K562 (cell line): Measurements from ENCODE around the gene CUEDC2.

Experiments used
- BCL6 ChIP-seq: fragments of 250-450 bp; sonication (Bioruptor Pico); IDR thresholded peaks from 2 replicates; pipeline ENCODE4 v1.4.0; 2020
- FOXK1 ChIP-seq: sonication (generic); formaldehyde crosslinking; IDR thresholded peaks from 2 replicates; pipeline ENCODE4 v1.8.0; 2022; ENCODE audit warnings: missing genetic modification reagents, mild to moderate bottlenecking, borderline replicate concordance
- RBM17 ChIP-seq: fragments of 200-400 bp; formaldehyde crosslinking; IDR thresholded peaks from 2 replicates; pipeline ENCODE4 v1.6.1; 2017; ENCODE audit warnings: low read depth, mild to moderate bottlenecking, low read length, borderline replicate concordance
- SMAD2 ChIP-seq: fragments of 150-350 bp; IDR thresholded peaks from 2 replicates; pipeline ENCODE4 v1.6.1; 2014; ENCODE audit warnings: low read depth, mild to moderate bottlenecking, low read length
- TEAD1 ChIP-seq, 2 experiments: fragments of 450-650 bp in 1 of 2; sonication (generic) in 1 of 2; formaldehyde crosslinking; IDR thresholded peaks; 2 replicates each; pipeline versions ENCODE4 v1.4.0 to v1.8.0; 2020 to 2022; ENCODE audit warnings: mild to moderate bottlenecking in 2 of 2, missing genetic modification reagents in 1 of 2
- U2AF1 ChIP-seq: fragments of 200-400 bp; formaldehyde crosslinking; optimal IDR thresholded peaks from 2 replicates; pipeline ENCODE3; 2017; ENCODE audit warnings: mild to moderate bottlenecking, low read depth, low read length, moderate library complexity
- ZNF384 ChIP-seq: IDR thresholded peaks from 2 replicates; pipeline ENCODE4 v1.6.1; 2012; ENCODE audit warnings: low read depth, low read length, improper control_type of control experiment
- TF ChIP-seq, protein P1 (sequence below), 2 experiments: fragments of 450-650 bp in 1 of 2; sonication (generic) in 1 of 2; formaldehyde crosslinking in 1 of 2; IDR thresholded peaks in 1 of 2; conservative IDR thresholded peaks in 1 of 2; 2 replicates each; pipeline versions ENCODE4 v1.6.1 to v1.8.1; 2016 to 2023; ENCODE audit warnings: mild to moderate bottlenecking in 2 of 2, moderate library complexity in 2 of 2, inconsistent platforms in 1 of 2, missing genetic modification reagents in 1 of 2
- TF ChIP-seq, protein P2 (sequence below), 3 experiments: IDR thresholded peaks in 2 of 3; conservative IDR thresholded peaks in 1 of 3; 2 replicates each; pipeline ENCODE4 v1.5.1; 2011 to 2012; ENCODE audit warnings: low read length in 3 of 3, mild to moderate bottlenecking in 3 of 3, control low read depth in 2 of 3, improper control_type of control experiment in 1 of 3, inconsistent platforms in 1 of 3, low read depth in 1 of 3, mixed read lengths in 1 of 3, moderate library complexity in 1 of 3; ENCODE audit not compliant: insufficient read depth in 2 of 3
- TF ChIP-seq, protein P3 (sequence below), 2 experiments: fragments of 450-650 bp; conservative IDR thresholded peaks; 2 replicates each; pipeline ENCODE4 v1.6.1; 2017; ENCODE audit warnings: mild to moderate bottlenecking in 2 of 2, moderate library complexity in 2 of 2

DNA sequence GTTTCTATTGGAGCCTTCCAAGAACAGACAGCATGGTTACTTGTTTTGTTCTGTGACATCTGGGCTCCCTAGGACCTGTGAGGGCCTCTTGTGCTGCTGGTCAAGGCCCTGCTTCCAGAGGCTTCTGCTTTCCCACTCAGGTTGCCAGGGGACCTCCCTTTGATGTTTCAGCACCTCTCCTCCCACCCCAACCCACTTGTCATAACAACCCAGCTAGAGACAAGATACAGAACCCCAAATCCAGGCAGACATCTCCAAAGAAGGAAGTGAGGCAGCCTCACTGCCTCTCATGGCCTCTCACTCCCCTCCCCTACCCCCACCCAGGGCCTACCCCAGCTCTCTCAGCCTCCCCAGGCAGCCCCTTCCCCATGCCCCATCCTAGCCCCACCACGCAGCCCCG is 25.6 kb downstream of the CUEDC2 start:
- TF ChIP-seq U2AF1 (no peak), TEAD1 (CRISPR knock-in tag; IDR thresholded peaks at IDR 0.05) (no peak), FOXK1 (no peak), SMAD2 (no peak), RBM17 (no peak), BCL6 (CRISPR knock-in tag) (no peak), ZNF384 (no peak)
- TF ChIP-seq, protein P1, sequence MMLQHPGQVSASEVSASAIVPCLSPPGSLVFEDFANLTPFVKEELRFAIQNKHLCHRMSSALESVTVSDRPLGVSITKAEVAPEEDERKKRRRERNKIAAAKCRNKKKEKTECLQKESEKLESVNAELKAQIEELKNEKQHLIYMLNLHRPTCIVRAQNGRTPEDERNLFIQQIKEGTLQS (IDR thresholded peaks at IDR 0.05) = no peak
- TF ChIP-seq, protein P1 (CRISPR knock-in tag; conservative IDR thresholded peaks at IDR 0.05) = no peak
- TF ChIP-seq, protein P2, sequence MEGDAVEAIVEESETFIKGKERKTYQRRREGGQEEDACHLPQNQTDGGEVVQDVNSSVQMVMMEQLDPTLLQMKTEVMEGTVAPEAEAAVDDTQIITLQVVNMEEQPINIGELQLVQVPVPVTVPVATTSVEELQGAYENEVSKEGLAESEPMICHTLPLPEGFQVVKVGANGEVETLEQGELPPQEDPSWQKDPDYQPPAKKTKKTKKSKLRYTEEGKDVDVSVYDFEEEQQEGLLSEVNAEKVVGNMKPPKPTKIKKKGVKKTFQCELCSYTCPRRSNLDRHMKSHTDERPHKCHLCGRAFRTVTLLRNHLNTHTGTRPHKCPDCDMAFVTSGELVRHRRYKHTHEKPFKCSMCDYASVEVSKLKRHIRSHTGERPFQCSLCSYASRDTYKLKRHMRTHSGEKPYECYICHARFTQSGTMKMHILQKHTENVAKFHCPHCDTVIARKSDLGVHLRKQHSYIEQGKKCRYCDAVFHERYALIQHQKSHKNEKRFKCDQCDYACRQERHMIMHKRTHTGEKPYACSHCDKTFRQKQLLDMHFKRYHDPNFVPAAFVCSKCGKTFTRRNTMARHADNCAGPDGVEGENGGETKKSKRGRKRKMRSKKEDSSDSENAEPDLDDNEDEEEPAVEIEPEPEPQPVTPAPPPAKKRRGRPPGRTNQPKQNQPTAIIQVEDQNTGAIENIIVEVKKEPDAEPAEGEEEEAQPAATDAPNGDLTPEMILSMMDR (IDR thresholded peaks at IDR 0.05 in 2 of 3, conservative IDR thresholded peaks at IDR 0.05 in 1 of 3; ENCODE audit: insufficient read depth in 2 of 3, low read depth in 1 of 3, low read length in 3 of 3) = no peak
- TF ChIP-seq, protein P3, sequence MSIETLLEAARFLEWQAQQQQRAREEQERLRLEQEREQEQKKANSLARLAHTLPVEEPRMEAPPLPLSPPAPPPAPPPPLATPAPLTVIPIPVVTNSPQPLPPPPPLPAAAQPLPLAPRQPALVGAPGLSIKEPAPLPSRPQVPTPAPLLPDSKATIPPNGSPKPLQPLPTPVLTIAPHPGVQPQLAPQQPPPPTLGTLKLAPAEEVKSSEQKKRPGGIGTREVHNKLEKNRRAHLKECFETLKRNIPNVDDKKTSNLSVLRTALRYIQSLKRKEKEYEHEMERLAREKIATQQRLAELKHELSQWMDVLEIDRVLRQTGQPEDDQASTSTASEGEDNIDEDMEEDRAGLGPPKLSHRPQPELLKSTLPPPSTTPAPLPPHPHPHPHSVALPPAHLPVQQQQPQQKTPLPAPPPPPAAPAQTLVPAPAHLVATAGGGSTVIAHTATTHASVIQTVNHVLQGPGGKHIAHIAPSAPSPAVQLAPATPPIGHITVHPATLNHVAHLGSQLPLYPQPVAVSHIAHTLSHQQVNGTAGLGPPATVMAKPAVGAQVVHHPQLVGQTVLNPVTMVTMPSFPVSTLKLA (conservative IDR thresholded peaks at IDR 0.05) = no peak
